ENCODE measurements around the gene CD36. TPM values are rescaled to one million over a fixed set of nuclear protein-coding genes. Genes with fewer than 3 reads are reported as not detected.

The CD36 gene
- total RNA-seq, 1 donor from 2014 or later, result 1.7 TPM

DNA sequence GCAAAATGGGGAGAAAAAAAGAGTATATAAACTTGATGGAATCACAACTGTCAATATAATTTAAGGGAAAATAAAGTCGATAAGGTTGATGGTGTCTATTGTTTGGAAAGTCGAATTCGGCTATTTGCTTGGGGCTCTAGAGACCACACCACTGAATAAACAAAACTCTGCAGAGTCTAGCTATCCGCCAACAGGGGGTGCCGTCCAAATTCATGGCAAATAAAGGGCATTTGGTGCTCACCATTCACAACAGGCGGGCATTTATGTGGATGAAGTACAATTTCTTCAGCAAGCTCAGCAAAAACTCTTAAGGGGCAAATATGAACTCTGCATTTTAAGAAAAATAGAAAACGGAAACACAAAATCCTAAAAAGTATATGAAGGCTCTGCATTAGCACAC, 23.3 kb downstream of the CD36 start:
- no peak overlapping the region for H3K27ac Mint-ChIP-seq (ENCODE audit: unreplicated experiment)
- no peaks in the 10 kb centered on the region for H3K79me2 ChIP-seq (ENCODE audit: insufficient read depth, low read length)
- FAIRE-seq (no peak), DNase-seq (ENCODE audit: low read depth) (no peak)
- H3K4me3 Mint-ChIP-seq (ENCODE audit: unreplicated experiment), result no peak overlapping the region
- H3K9ac ChIP-seq (ENCODE audit: low read length), result no peak overlapping the region
- no peaks in the 10 kb centered on the region for H4K20me1 ChIP-seq (ENCODE audit: insufficient read depth, low read length)
- H3K9me3 ChIP-seq (ENCODE audit: insufficient read depth, low read depth, low read length), result no peaks in the 10 kb centered on the region
- no peaks in the 10 kb centered on the region for H3K36me3 ChIP-seq (ENCODE audit: insufficient read depth, low read length)
- H3K4me3 ChIP-seq (ENCODE audit: insufficient read depth, low read depth, low read length), result no peak overlapping the region
- no peaks in the 10 kb centered on the region for H3K9me3 Mint-ChIP-seq (ENCODE audit: unreplicated experiment)
- H3K27me3 ChIP-seq (ENCODE audit: insufficient read depth, low read length), result no peaks in the 10 kb centered on the region
- no peaks in the 10 kb centered on the region for H3K27me3 Mint-ChIP-seq (ENCODE audit: low read depth, unreplicated experiment)
- no peaks in the 10 kb centered on the region for H3K36me3 Mint-ChIP-seq (ENCODE audit: low read depth, unreplicated experiment)
- no peaks in the 10 kb centered on the region for H3K4me1 ChIP-seq (ENCODE audit: insufficient read depth, low read length)
- peaks cover 1% of the 10 kb centered on the region for H3K4me1 Mint-ChIP-seq (ENCODE audit: low read depth, unreplicated experiment)
- no peak overlapping the region for H2AFZ ChIP-seq (ENCODE audit: low read depth, low read length)
- H3K4me2 ChIP-seq (ENCODE audit: low read length), result no peak overlapping the region
- no peak overlapping the region for H3K27ac ChIP-seq (ENCODE audit: low read depth, low read length)
- no peak for TF ChIP-seq CTCF (IDR thresholded peaks at IDR 0.05; ENCODE audit: insufficient read depth, low read depth, low read length)
- TF ChIP-seq EZH2 (IDR thresholded peaks at IDR 0.05; ENCODE audit: insufficient read depth, low read length), result no peak

DNA sequence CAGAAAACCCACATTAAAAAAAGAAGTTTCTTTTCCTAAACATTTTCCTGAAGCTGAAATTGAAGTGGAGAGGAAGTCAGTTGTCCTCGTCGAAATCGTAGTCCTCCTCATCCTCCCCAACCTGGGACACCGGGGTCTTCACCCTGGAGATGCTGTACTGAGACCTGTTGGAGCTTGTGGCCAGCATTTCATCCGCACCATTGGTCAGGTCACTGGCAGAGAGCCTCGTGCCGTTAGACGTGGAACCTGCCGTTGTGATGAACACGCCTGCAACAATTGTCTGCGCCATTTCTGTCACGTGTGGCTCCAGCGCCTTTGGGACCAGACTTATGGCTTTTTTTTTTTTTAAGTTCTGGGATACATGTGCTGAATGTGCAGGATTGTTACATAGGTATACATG, 23.8 kb downstream of the CD36 start:
- Histone ChIP-seq H3K9me3 (ENCODE audit: insufficient read depth, low read depth, low read length) (no peaks in the 10 kb centered on the region), H3K4me3 (ENCODE audit: insufficient read depth, low read depth, low read length) (no peak overlapping the region), H3K4me2 (ENCODE audit: low read length) (no peak overlapping the region), H3K36me3 (ENCODE audit: insufficient read depth, low read length) (no peaks in the 10 kb centered on the region), H3K27me3 (ENCODE audit: insufficient read depth, low read length) (no peaks in the 10 kb centered on the region), H3K4me1 (ENCODE audit: insufficient read depth, low read length) (no peaks in the 10 kb centered on the region), H3K27ac (ENCODE audit: low read depth, low read length) (no peak overlapping the region), H4K20me1 (ENCODE audit: insufficient read depth, low read length) (no peaks in the 10 kb centered on the region), H2AFZ (ENCODE audit: low read depth, low read length) (no peak overlapping the region), H3K9ac (ENCODE audit: low read length) (no peak overlapping the region), H3K79me2 (ENCODE audit: insufficient read depth, low read length) (no peaks in the 10 kb centered on the region)
- H3K4me3 Mint-ChIP-seq (ENCODE audit: unreplicated experiment), result no peak overlapping the region
- FAIRE-seq (no peak), DNase-seq (ENCODE audit: low read depth) (no peak)
- no peaks in the 10 kb centered on the region for H3K36me3 Mint-ChIP-seq (ENCODE audit: low read depth, unreplicated experiment)
- no peaks in the 10 kb centered on the region for H3K27me3 Mint-ChIP-seq (ENCODE audit: low read depth, unreplicated experiment)
- peaks cover 1% of the 10 kb centered on the region for H3K4me1 Mint-ChIP-seq (ENCODE audit: low read depth, unreplicated experiment)
- no peaks in the 10 kb centered on the region for H3K9me3 Mint-ChIP-seq (ENCODE audit: unreplicated experiment)
- no peak overlapping the region for H3K27ac Mint-ChIP-seq (ENCODE audit: unreplicated experiment)
- TF ChIP-seq CTCF (IDR thresholded peaks at IDR 0.05; ENCODE audit: insufficient read depth, low read depth, low read length) (no peak), EZH2 (IDR thresholded peaks at IDR 0.05; ENCODE audit: insufficient read depth, low read length) (no peak)

- Mint-ChIP-seq H3K27ac (ENCODE audit: unreplicated experiment) (no peak overlapping the region), H3K4me3 (ENCODE audit: unreplicated experiment) (no peak overlapping the region)
- no peak overlapping the region for H2AFZ ChIP-seq (ENCODE audit: low read depth, low read length)
These were observed 27.1 kb downstream of the CD36 start for GRCh38 chr7:80665526-80665925.

More at GRCh38 chr7:80665526-80665925, 27.1 kb downstream of the CD36 start:
- DNase-seq (ENCODE audit: low read depth), result no peak
- no peaks in the 10 kb centered on the region for H3K4me1 Mint-ChIP-seq (ENCODE audit: low read depth, unreplicated experiment)
- Histone ChIP-seq H3K27me3 (ENCODE audit: insufficient read depth, low read length) (no peaks in the 10 kb centered on the region), H3K36me3 (ENCODE audit: insufficient read depth, low read length) (no peaks in the 10 kb centered on the region), H3K4me1 (ENCODE audit: insufficient read depth, low read length) (no peaks in the 10 kb centered on the region), H3K4me3 (ENCODE audit: insufficient read depth, low read depth, low read length) (no peak overlapping the region), H3K4me2 (ENCODE audit: low read length) (no peak overlapping the region), H3K27ac (ENCODE audit: low read depth, low read length) (no peak overlapping the region), H3K9me3 (ENCODE audit: insufficient read depth, low read depth, low read length) (no peaks in the 10 kb centered on the region), H3K79me2 (ENCODE audit: insufficient read depth, low read length) (no peaks in the 10 kb centered on the region), H4K20me1 (ENCODE audit: insufficient read depth, low read length) (no peaks in the 10 kb centered on the region), H3K9ac (ENCODE audit: low read length) (no peak overlapping the region)
- no peaks in the 10 kb centered on the region for H3K36me3 Mint-ChIP-seq (ENCODE audit: low read depth, unreplicated experiment)
- no peaks in the 10 kb centered on the region for H3K9me3 Mint-ChIP-seq (ENCODE audit: unreplicated experiment)
- no peak for FAIRE-seq
- no peaks in the 10 kb centered on the region for H3K27me3 Mint-ChIP-seq (ENCODE audit: low read depth, unreplicated experiment)
- TF ChIP-seq EZH2 (IDR thresholded peaks at IDR 0.05; ENCODE audit: insufficient read depth, low read length), result no peak
- TF ChIP-seq CTCF (IDR thresholded peaks at IDR 0.05; ENCODE audit: insufficient read depth, low read depth, low read length), result no peak

Data from astrocyte (in vitro differentiated cells and primary cell).